Memory B cell (primary cell): ENCODE measurements around the gene RFC4.

Source experiments
- ATAC-seq: fragments of 150-1000 bp; cut with Tn5 transposase; 2 replicates; pipeline ENCODE4 v1.10.0; 2021; ENCODE audit warnings: low read depth, mild to moderate bottlenecking, moderate library complexity
- DNase-seq, 2 donors: peaks; one replicate each; pipeline ENCODE4 v3.0.0; 2022; ENCODE audit warnings: low spot score in 2 of 2
- H3K27ac Mint-ChIP-seq: one replicate; pipeline ENCODE4 v1.8.0; 2022; ENCODE audit warnings: mild to moderate bottlenecking, moderate library complexity, mixed read lengths
- H3K27me3 Mint-ChIP-seq: one replicate; pipeline ENCODE4 v1.8.0; 2022; ENCODE audit warnings: mixed read lengths
- H3K36me3 Mint-ChIP-seq: one replicate; pipeline ENCODE4 v1.8.0; 2022; ENCODE audit warnings: mild to moderate bottlenecking, mixed read lengths
- H3K4me1 Mint-ChIP-seq: one replicate; pipeline ENCODE4 v1.8.0; 2022; ENCODE audit warnings: mixed read lengths
- H3K4me3 Mint-ChIP-seq: one replicate; pipeline ENCODE4 v1.8.0; 2022; ENCODE audit warnings: mild to moderate bottlenecking, moderate library complexity, mixed read lengths
- H3K9me3 Mint-ChIP-seq: one replicate; pipeline ENCODE4 v1.8.0; 2022; ENCODE audit warnings: mixed read lengths

RFC4 gene

DNA sequence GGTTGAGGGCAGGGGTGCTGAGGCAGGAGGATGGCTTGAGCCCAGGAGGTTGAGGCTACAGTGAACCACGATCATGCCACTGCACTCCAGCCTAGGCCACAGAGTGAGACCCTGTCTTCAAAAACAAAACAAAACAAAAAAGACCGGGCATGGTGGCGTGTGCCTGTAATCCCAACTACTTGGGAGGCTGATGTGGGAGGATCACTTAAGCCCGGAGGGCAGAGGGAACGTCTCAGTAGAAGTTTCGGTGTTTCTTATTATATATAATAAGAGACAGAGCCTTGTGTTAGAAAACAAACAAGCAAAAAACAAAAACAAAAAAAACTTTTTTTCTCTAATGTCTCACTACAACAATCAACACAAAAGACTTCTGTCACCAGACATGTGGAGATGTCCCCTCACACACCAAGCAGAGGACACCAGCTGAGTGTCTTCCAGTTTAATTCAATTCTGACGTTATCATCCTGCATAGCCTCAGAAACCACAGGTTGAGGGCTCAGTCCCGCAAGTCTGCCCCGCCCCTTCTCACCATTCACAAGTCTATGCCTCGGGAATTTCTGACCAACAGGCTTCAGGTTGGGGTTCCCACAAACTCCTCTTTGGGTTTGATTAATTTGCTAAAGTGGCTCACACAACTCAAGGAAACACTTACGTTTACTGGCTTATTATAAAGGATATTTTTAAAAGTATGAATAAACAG, 46.9 kb downstream of the RFC4 start:
- no peak for DNase-seq
- Mint-ChIP-seq H3K9me3 (no peaks in the 10 kb centered on the region), H3K36me3 (peaks cover 2% of the 10 kb centered on the region), H3K4me3 (no peak overlapping the region), H3K27ac (no peak overlapping the region), H3K4me1 (no peaks in the 10 kb centered on the region), H3K27me3 (no peaks in the 10 kb centered on the region)
- ATAC-seq, result no peak

DNA sequence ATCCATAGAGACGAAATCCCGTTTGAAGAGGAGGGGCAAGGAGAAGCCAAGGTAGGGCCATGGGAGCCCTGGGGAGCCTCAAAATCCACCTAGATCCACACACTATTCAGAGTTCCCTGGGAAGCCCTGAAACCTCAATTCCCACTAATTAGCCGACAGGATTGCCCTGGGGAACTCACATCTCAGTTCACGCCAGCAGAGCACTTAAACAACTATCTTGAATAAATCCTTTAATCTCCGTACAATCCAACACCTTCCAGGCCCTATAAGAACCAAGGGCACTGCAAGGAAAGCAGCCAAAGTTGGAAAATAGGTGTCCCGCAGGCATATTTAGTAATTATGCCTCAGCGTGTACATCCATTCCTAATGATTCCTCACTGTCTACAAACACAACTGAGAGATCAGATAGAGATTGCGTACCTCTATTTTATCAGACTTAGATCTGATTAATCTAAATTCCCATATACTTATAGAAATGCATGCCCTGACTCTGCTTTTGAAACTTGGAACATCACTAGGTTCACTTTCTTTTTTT, 48.5 kb downstream of the RFC4 start:
- H3K4me3 Mint-ChIP-seq, result no peak overlapping the region
- DNase-seq, result no peak
- no peak overlapping the region for H3K27ac Mint-ChIP-seq
- H3K27me3 Mint-ChIP-seq, result no peaks in the 10 kb centered on the region
- no peaks in the 10 kb centered on the region for H3K9me3 Mint-ChIP-seq
- H3K36me3 Mint-ChIP-seq, result peaks cover 2% of the 10 kb centered on the region
- ATAC-seq, result no peak
- H3K4me1 Mint-ChIP-seq, result peaks cover 6% of the 10 kb centered on the region

- H3K4me3 Mint-ChIP-seq, result no peak overlapping the region
- no peak overlapping the region for H3K27ac Mint-ChIP-seq
- peaks cover 2% of the 10 kb centered on the region for H3K36me3 Mint-ChIP-seq
- H3K27me3 Mint-ChIP-seq, result no peaks in the 10 kb centered on the region
- no peaks in the 10 kb centered on the region for H3K9me3 Mint-ChIP-seq
- DNase-seq (no peak), ATAC-seq (no peak)
- peaks cover 6% of the 10 kb centered on the region for H3K4me1 Mint-ChIP-seq
Measured at GRCh38 chr3:186757214-186757613, 49.1 kb downstream of the RFC4 start.

GRCh38 chr3:186754871-186755270, 51.4 kb downstream of the RFC4 start:
- no peak for ATAC-seq
- Mint-ChIP-seq H3K27me3 (no peaks in the 10 kb centered on the region), H3K4me3 (no peak overlapping the region), H3K9me3 (no peaks in the 10 kb centered on the region), H3K36me3 (no peaks in the 10 kb centered on the region), H3K27ac (no peak overlapping the region), H3K4me1 (peaks cover 6% of the 10 kb centered on the region)
- no peak for DNase-seq

DNA sequence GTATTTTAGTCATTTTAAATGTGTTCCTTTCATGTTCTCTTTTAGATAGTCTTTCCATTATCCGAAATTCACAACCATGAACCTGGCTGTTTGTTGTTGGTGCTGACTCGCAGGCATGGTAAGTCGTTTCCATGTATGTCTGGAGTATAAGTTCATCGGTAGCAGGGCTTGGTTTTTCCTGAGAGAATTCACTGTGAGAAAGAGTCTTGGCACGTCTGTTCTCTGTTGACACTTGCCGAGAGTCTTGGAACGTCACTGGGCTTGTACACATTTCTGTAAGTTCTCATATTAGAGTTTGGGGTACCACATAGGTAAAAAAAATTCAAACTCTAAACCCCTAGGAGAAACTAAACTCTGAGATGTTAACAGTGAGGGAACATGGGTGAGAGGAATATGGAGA, 52.3 kb downstream of the RFC4 start:
- Mint-ChIP-seq H3K4me1 (peaks cover 6% of the 10 kb centered on the region), H3K9me3 (no peaks in the 10 kb centered on the region), H3K4me3 (no peak overlapping the region), H3K27me3 (no peaks in the 10 kb centered on the region), H3K27ac (no peak overlapping the region), H3K36me3 (no peaks in the 10 kb centered on the region)
- ATAC-seq (no peak), DNase-seq (no peak)

DNA sequence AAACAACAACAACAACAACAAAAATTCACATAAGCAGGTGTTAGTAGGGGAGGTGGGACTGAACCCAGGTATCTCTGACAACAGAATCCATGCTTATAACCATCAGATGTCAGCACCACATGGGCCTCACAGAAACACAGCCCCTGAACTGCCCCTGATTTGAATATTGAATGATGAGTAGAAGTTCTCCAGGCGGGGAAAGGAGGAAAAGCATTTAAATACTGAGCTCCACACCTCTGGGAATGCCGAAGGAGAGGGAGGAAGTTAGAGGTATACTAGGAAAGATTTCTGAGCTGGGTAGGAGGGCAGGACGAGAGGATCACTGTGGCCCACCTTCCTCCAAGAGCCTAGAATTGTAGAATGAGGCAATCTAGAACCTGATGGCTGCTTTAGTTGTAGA, 54.8 kb downstream of the RFC4 start:
- peaks cover 6% of the 10 kb centered on the region for H3K4me1 Mint-ChIP-seq

DNA sequence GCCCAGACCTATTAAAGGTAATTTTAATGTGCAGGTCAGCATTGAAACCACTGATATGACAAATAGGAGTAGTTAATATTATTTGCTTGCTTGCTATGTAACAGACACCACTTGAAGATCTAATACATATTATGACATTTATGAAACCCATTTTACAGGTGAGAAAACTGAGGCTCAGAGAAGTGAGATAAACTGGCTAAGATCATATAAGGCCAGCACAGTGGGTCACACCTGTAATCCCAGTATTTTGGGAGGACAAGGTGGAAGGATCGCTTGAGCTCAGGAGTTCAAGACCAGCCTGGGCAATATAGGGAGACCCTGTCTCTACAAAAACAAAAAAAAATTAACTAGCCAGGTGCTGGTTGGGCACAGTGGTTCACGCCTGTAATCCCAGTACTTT, 56.0 kb downstream of the RFC4 start:
- Mint-ChIP-seq H3K27ac (no peak overlapping the region), H3K27me3 (no peaks in the 10 kb centered on the region), H3K4me1 (peaks cover 6% of the 10 kb centered on the region), H3K9me3 (no peaks in the 10 kb centered on the region), H3K36me3 (no peaks in the 10 kb centered on the region), H3K4me3 (no peak overlapping the region)
- no peak for DNase-seq
- ATAC-seq, result no peak

More for the DNA sequence above, 54.8 kb downstream of the RFC4 start:
- no peaks in the 10 kb centered on the region for H3K9me3 Mint-ChIP-seq
- no peak overlapping the region for H3K27ac Mint-ChIP-seq
- H3K27me3 Mint-ChIP-seq, result no peaks in the 10 kb centered on the region
- ATAC-seq, result no peak
- H3K36me3 Mint-ChIP-seq, result no peaks in the 10 kb centered on the region
- no peak for DNase-seq
- no peak overlapping the region for H3K4me3 Mint-ChIP-seq

- Mint-ChIP-seq H3K4me3 (no peak overlapping the region), H3K36me3 (peaks cover 5% of the 10 kb centered on the region), H3K27me3 (no peaks in the 10 kb centered on the region), H3K4me1 (no peaks in the 10 kb centered on the region), H3K9me3 (no peaks in the 10 kb centered on the region), H3K27ac (no peak overlapping the region)
- DNase-seq (no peak), ATAC-seq (peak; percentile 24)
Measured at GRCh38 chr3:186746008-186746407, 60.3 kb downstream of the RFC4 start.

- Mint-ChIP-seq H3K27ac (no peak overlapping the region), H3K36me3 (peaks cover 5% of the 10 kb centered on the region), H3K4me1 (no peaks in the 10 kb centered on the region), H3K9me3 (no peaks in the 10 kb centered on the region), H3K4me3 (no peak overlapping the region), H3K27me3 (peaks cover 1% of the 10 kb centered on the region)
- ATAC-seq (no peak), DNase-seq (no peak)
Measured at GRCh38 chr3:186743666-186744065, 62.6 kb downstream of the RFC4 start.

DNA sequence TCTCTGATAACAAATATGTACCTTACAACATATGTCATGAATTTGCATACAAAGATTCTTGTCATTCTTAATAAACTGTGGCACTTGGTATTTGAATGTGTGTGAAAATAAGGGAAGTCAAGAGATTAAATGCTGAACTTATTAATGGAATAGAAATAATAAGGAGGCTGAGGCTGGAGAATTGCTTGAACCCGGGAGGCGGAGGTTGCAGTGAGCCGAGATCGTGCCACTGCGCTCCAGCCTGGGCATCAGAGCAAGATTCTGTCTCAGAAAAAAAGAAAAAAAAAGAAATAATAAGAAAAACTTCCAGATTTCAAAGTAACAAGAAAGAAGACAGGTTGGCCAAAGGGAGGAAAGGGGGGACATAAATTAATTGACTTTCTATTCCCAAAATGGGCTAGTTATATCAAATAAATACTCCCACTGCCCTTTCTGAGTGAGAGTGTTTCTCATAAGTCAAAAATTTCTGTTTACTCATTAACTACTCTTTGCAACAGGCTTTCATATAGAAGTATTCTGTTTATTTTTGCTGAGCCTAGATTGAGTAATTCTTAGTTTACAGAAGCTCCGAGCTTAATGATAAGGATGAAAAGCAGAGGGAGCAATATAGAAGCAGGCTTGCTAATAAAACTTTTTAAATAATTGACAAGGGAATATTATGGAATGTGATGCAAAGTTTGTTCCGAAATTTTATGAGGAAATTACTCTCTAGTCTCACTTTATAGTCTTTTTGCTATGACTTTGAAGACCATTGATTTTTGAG, 63.5 kb downstream of the RFC4 start:
- DNase-seq (no peak), ATAC-seq (no peak)
- no peaks in the 10 kb centered on the region for H3K4me1 Mint-ChIP-seq
- H3K9me3 Mint-ChIP-seq, result no peaks in the 10 kb centered on the region
- H3K36me3 Mint-ChIP-seq, result peaks cover 5% of the 10 kb centered on the region
- H3K27ac Mint-ChIP-seq, result no peak overlapping the region
- H3K4me3 Mint-ChIP-seq, result no peak overlapping the region
- peaks cover 1% of the 10 kb centered on the region for H3K27me3 Mint-ChIP-seq
